Activated CD8-positive, alpha-beta memory T cell treated with anti-CD3 and anti-CD28 coated beads, Interleukin-2, amount 50 U/mL, for 24 hours (primary cell): ENCODE data around the gene CHID1.
A peak's percentile ranks its signal among the peaks of the same experiment; 100 is the strongest.

ENCODE experiments used
- DNase-seq: peaks from one replicate; pipeline ENCODE4 v3.0.0-alpha.2; 2020; ENCODE audit errors: extremely low read depth

The CHID1 gene

GRCh38 chr11:933142-933851, 22.7 kb upstream of the CHID1 start:
- DNase-seq, result no peak

GRCh38 chr11:932435-932834, 21.8 kb upstream of the CHID1 start:
- no peak for DNase-seq

GRCh38 chr11:931385-931784, 20.8 kb upstream of the CHID1 start:
- DNase-seq, result no peak

GRCh38 chr11:929405-929804, 18.8 kb upstream of the CHID1 start:
- no peak for DNase-seq

GRCh38 chr11:928786-929185, 18.2 kb upstream of the CHID1 start:
- no peak for DNase-seq

GRCh38 chr11:927871-928270, 17.3 kb upstream of the CHID1 start:
- no peak for DNase-seq

GRCh38 chr11:926341-926916, 15.8 kb upstream of the CHID1 start:
- no peak for DNase-seq

GRCh38 chr11:925496-926301, 15.1 kb upstream of the CHID1 start, which contains the start of gene AP2A2:
Gene AP2A2, plus strand, starts transcription at chr11:925870. Its CDS starts 152 bp downstream, at chr11:926022.
- peak; percentile 63 for DNase-seq

GRCh38 chr11:925158-925495, 14.5 kb upstream of the CHID1 start:
- no peak for DNase-seq

GRCh38 chr11:924406-925157, 14.0 kb upstream of the CHID1 start:
- DNase-seq, result no peak

- no peak for DNase-seq
Observed at GRCh38 chr11:923691-924405, 13.2 kb upstream of the CHID1 start.

GRCh38 chr11:921921-922678, 11.5 kb upstream of the CHID1 start:
- no peak for DNase-seq

- DNase-seq, result no peak
Observed at GRCh38 chr11:917426-917825, 6.8 kb upstream of the CHID1 start.

GRCh38 chr11:914747-915501, 4.3 kb upstream of the CHID1 start:
- DNase-seq, result no peak

GRCh38 chr11:914204-914603, 3.6 kb upstream of the CHID1 start:
- no peak for DNase-seq

- no peak for DNase-seq
Observed at GRCh38 chr11:913043-913442, 2.4 kb upstream of the CHID1 start.

- no peak for DNase-seq
Observed at GRCh38 chr11:912266-912665, 1.7 kb upstream of the CHID1 start.

GRCh38 chr11:911890-912219, 1.2 kb upstream of the CHID1 start:
- no peak for DNase-seq

GRCh38 chr11:911031-911889, 650 bp upstream of the CHID1 start:
- DNase-seq, result no peak
